Measurements from ENCODE around the gene ENG.
"Not testable (repeated sequence)": the region's sequence is repeated elsewhere in the genome, so short reads cannot be mapped to it uniquely, and the experiment has no call there.

The ENG gene

GRCh38 chr9:127863191-127863621 lies 8.7 kb upstream of the ENG start:
- DNase-seq = no peak

GRCh38 chr9:127862075-127863011 lies 7.9 kb upstream of the ENG start:
- peak; percentile 94 for DNase-seq

GRCh38 chr9:127860779-127861178 lies 6.3 kb upstream of the ENG start:
- DNase-seq = no peak

GRCh38 chr9:127860260-127860659 lies 5.8 kb upstream of the ENG start:
- DNase-seq = no peak

GRCh38 chr9:127858041-127858512 lies 3.6 kb upstream of the ENG start:
- peak; percentile 73 for DNase-seq

DNA sequence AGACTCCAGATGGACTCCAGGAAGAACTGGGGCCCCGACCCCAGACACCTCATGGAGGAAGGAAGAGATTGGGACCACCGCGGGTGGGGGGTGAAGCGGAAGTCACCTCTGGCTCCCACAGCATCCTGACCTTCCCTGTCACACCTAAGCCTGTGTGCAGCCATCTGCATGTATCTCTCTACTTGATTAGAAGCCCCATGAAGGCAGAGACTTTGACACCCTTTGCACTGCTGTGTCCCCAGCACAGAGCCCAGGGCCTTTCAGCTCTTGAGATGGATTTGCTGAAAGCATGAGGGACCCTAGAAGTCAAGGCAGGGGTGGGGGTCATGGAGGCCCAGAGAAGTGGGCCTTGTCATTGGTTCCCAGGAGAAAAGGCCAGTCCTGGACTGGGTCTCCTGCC lies 2.8 kb upstream of the ENG start:
- DNase-seq = no peak

- peak; percentile 83 for DNase-seq
These were observed 2.3 kb upstream of the ENG start for GRCh38 chr9:127856729-127857116.

DNA sequence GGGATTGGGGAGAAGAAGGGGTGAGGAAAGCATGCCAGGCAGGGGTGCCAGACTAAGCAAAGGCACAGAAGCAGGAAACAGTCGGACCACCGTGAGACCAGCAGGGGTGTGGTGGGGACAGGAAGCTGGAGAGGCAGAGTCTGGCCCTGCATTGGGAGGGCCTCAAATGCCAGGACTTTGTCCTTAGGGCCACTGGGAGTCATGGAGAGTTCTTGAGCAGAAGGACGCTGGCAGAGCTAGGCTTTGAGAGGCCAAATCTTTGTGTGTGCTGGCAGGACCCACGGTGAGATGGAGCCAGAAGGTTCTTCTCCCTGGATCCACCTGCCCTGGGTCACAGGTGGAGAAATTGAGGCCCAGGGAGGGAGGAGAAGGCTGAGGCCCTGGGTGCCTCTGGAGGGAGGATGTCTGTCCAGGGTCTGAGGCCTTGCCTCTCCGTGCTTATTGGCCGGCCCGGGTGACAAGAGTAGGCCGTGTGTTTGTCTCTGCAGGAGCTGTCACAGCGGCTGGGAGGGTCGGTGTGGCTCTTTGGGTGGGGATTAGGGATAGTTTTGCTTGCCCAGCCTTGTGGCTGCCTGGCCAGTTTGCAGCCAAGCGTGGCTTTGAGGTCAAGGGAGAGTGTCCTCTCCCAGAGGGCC lies 1.8 kb upstream of the ENG start:
- peak; percentile 66 for DNase-seq

- DNase-seq = no peak
These were observed 1.1 kb upstream of the ENG start for GRCh38 chr9:127855522-127855921.

GRCh38 chr9:127854960-127855359 lies 502 bp upstream of the ENG start:
- no peak for DNase-seq

- peak; percentile 41 for DNase-seq
These were observed 910 bp downstream of the ENG start for GRCh38 chr9:127853312-127854183.

DNA sequence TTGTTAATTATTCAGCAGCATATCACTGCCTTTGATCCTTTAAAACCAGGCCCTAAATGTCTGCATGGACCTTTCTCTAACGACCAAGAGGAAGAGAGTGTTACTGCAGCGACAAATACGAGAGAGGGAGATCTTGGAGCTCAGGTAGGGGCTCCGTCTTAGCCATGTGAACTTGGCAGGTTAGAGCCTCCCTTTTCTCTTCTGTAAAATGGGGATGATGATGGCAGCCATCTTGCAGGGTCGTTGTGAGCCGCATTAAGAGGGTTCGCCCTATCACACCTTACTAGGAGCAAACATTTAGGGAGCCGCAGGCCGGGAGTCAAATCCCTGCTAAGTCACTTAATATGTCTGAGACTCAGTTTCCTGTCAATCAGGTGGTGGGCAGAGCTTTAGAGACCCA lies 1.6 kb downstream of the ENG start:
- DNase-seq = no peak

- DNase-seq = no peak
These were observed 4.1 kb downstream of the ENG start for GRCh38 chr9:127850286-127850830.

GRCh38 chr9:127848756-127849504 lies 5.5 kb downstream of the ENG start:
- DNase-seq = peak; percentile 47

DNA sequence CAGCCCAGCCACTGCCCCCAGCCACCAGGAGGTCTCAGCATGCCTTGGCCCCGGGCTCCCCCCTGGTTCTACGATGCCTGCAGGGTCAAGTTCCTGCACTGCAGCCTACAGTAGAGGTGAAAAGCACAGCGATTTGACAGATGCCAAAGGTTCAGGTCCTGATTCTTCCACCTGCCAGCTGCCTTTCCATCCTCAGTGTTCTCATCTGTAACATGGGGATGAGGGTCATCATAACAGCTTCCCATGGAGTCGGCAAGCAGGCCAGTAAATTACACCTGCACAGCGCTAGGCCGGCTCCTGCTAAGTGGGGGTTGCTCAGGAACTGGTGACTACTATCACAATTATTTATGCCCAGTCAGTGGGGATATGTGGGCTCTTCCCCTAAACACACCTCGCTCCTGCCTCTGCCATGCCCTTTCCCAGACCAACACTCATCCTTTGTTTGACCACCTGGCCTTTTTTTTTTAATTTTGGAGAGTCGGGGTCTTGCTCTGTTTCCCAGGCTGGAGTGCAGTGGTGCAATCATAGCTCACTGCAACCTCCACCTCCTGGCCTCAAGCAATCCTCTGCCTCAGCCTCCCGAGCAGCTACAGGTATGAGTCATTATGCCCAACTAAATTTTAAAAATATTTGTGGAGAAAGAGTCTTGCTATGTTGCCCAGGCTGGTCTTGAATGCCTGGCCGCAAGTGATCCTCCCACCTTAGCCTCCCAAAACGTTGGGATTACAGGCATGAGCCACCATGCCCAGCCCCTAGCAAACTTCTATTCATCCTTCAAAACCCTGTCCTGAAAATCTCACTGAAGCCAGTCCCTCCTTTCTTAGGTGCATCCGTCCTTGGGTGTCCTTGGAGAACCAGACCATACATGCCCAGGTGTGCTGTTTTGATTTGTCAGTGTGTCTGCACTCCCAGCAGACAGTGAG lies 6.4 kb downstream of the ENG start:
- DNase-seq = no peak

DNA sequence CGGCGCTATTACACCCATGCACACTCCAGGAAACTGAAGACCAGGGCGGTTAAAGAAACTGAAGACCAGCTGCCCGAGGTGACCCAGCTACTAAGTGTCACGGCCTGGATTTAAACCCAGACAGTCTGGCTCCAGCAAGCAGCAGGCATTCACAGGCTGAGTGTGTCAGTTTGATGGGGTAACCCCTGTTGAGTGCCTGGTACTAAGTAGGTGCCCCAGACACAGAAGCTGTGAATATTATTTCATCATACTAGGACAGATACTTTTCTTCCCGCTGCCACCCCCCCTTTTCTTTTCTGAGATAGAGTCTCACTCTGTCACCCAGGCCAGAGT lies 7.3 kb downstream of the ENG start:
- DNase-seq = no peak

- peak; percentile 42 for DNase-seq
These were observed 7.8 kb downstream of the ENG start for GRCh38 chr9:127846443-127847177.

- not testable (repeated sequence) for DNase-seq
These were observed 8.8 kb downstream of the ENG start for GRCh38 chr9:127845619-127846018.

DNA sequence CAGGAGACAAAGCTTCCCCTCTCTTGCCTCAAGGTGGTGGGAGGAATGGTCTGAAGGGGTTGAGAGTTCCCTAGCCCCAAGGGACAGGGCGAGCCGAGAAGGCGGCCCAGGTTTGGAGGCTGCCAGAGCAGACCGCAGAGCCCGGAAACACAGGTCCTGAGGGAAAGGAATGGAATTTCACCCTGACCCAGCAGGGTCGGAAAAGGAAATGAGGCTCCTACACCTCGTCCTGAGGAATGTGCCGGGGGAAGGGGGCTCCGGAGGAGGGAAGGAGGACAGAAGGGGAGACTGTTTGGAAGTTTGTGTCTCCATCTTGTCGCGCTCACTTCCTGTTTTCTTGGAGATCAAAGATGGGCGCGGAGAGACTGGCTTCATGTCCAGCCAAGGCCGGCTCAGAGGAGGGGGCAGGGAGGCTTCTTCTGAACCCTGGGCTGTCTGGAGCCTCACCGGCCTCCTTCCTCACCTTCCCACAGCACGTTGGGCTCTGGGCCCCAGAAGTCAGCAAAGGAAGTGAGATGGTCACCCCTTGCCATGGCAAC lies 9.6 kb downstream of the ENG start:
- DNase-seq = no peak

Measured in hematopoietic multipotent progenitor cell treated with erythropoietin and hydrocortisone succinate and interleukin-3 and kit ligand, for 4 days (in vitro differentiated cells).